HG02588 (cell line): Measurements from ENCODE around the gene KCNAB1.
"Not testable (repeated sequence)": the region's sequence is repeated elsewhere in the genome, so short reads cannot be mapped to it uniquely, and the experiment has no call there.

Experiments used
- ATAC-seq: cut with Tn5 transposase; IDR thresholded peaks from one replicate; pipeline ENCODE4 v1.9.1; 2021; ENCODE audit warnings: mild to moderate bottlenecking, moderate library complexity; ENCODE audit not compliant: unreplicated experiment

KCNAB1 gene

GRCh38 chr3:156137397-156137796 is 17.0 kb downstream of the KCNAB1 start:
- not testable (repeated sequence) for ATAC-seq

GRCh38 chr3:156140001-156140595 is 19.7 kb downstream of the KCNAB1 start:
- ATAC-seq: no peak

GRCh38 chr3:156142702-156143101 is 22.3 kb downstream of the KCNAB1 start:
- no peak for ATAC-seq

GRCh38 chr3:156143136-156143535 is 22.8 kb downstream of the KCNAB1 start:
- ATAC-seq: no peak

- ATAC-seq: no peak
Observed at GRCh38 chr3:156144060-156144459, 23.7 kb downstream of the KCNAB1 start.

GRCh38 chr3:156145866-156146265 is 25.5 kb downstream of the KCNAB1 start:
- no peak for ATAC-seq

GRCh38 chr3:156148345-156148945 is 28.1 kb downstream of the KCNAB1 start:
- ATAC-seq: no peak

GRCh38 chr3:156148946-156149381 is 28.6 kb downstream of the KCNAB1 start:
- ATAC-seq: no peak

GRCh38 chr3:156149876-156150275 is 29.5 kb downstream of the KCNAB1 start:
- ATAC-seq: no peak

GRCh38 chr3:156150434-156151066 is 30.2 kb downstream of the KCNAB1 start:
- ATAC-seq: no peak

GRCh38 chr3:156151824-156152428 is 31.5 kb downstream of the KCNAB1 start:
- ATAC-seq: peak; percentile 58

- no peak for ATAC-seq
Observed at GRCh38 chr3:156158656-156159295, 38.4 kb downstream of the KCNAB1 start.

- ATAC-seq: peak; percentile 66
Observed at GRCh38 chr3:156160647-156161046, 40.3 kb downstream of the KCNAB1 start.

- ATAC-seq: no peak
Observed at GRCh38 chr3:156161172-156161571, 40.8 kb downstream of the KCNAB1 start.

- ATAC-seq: no peak
Observed at GRCh38 chr3:156163848-156164247, 43.5 kb downstream of the KCNAB1 start.

GRCh38 chr3:156166808-156167207 is 46.4 kb downstream of the KCNAB1 start:
- no peak for ATAC-seq

- no peak for ATAC-seq
Observed at GRCh38 chr3:156170571-156170970, 50.2 kb downstream of the KCNAB1 start.

- ATAC-seq: no peak
Observed at GRCh38 chr3:156171281-156172267, 51.2 kb downstream of the KCNAB1 start.

- no peak for ATAC-seq
Observed at GRCh38 chr3:156172536-156172935, 52.2 kb downstream of the KCNAB1 start.

GRCh38 chr3:156174229-156174847 is 54.0 kb downstream of the KCNAB1 start:
- ATAC-seq: no peak
